HG03103 (cell line): ENCODE results near the gene RNF150.

Experiments used
- ATAC-seq: cut with Tn5 transposase; IDR thresholded peaks from one replicate; pipeline ENCODE4 v1.9.1; 2021; ENCODE audit warnings: low read depth; ENCODE audit not compliant: unreplicated experiment

RNF150 gene

GRCh38 chr4:140993370-140993769 lies 139.9 kb downstream of the RNF150 start:
- ATAC-seq = no peak

- ATAC-seq = no peak
Measured at GRCh38 chr4:140989944-140990343, 143.3 kb downstream of the RNF150 start.

GRCh38 chr4:140986045-140986444 lies 147.2 kb downstream of the RNF150 start:
- no peak for ATAC-seq

- no peak for ATAC-seq
Measured at GRCh38 chr4:140982613-140983340, 150.5 kb downstream of the RNF150 start.

GRCh38 chr4:140980426-140981200 lies 152.7 kb downstream of the RNF150 start:
- ATAC-seq = no peak

- no peak for ATAC-seq
Measured at GRCh38 chr4:140976768-140977167, 156.5 kb downstream of the RNF150 start.

- no peak for ATAC-seq
Measured at GRCh38 chr4:140971077-140971792, 162.0 kb downstream of the RNF150 start.

GRCh38 chr4:140969296-140969695 lies 164.0 kb downstream of the RNF150 start:
- ATAC-seq = no peak

GRCh38 chr4:140968371-140968770 lies 164.9 kb downstream of the RNF150 start:
- ATAC-seq = no peak

- ATAC-seq = no peak
Measured at GRCh38 chr4:140963883-140964282, 169.4 kb downstream of the RNF150 start.

- ATAC-seq = no peak
Measured at GRCh38 chr4:140955641-140956040, 177.6 kb downstream of the RNF150 start.

GRCh38 chr4:140952717-140953116 lies 180.6 kb downstream of the RNF150 start:
- ATAC-seq = no peak

- ATAC-seq = no peak
Measured at GRCh38 chr4:140947506-140947905, 185.8 kb downstream of the RNF150 start.

GRCh38 chr4:140945106-140945505 lies 188.2 kb downstream of the RNF150 start:
- ATAC-seq = no peak

GRCh38 chr4:140944572-140944971 lies 188.7 kb downstream of the RNF150 start:
- ATAC-seq = no peak

GRCh38 chr4:140944199-140944515 lies 189.1 kb downstream of the RNF150 start:
- no peak for ATAC-seq

- no peak for ATAC-seq
Measured at GRCh38 chr4:140943486-140944198, 189.6 kb downstream of the RNF150 start.

- no peak for ATAC-seq
Measured at GRCh38 chr4:140940589-140940988, 192.7 kb downstream of the RNF150 start.

- ATAC-seq = no peak
Measured at GRCh38 chr4:140937866-140938265, 195.4 kb downstream of the RNF150 start.

GRCh38 chr4:140935254-140935653 lies 198.0 kb downstream of the RNF150 start:
- no peak for ATAC-seq

- ATAC-seq = no peak
Measured at GRCh38 chr4:140932501-140933045, 200.7 kb downstream of the RNF150 start.
